Measurements from ENCODE around the gene CLNK. TPM values are rescaled to one million over a fixed set of nuclear protein-coding genes. Genes with fewer than 3 reads are reported as not detected.

CLNK gene
- total and polyA plus RNA-seq, 2 of the 13 experiments (the other 11 are each of a cell fraction or from before 2014, with no cell fraction given) = not detected

DNA sequence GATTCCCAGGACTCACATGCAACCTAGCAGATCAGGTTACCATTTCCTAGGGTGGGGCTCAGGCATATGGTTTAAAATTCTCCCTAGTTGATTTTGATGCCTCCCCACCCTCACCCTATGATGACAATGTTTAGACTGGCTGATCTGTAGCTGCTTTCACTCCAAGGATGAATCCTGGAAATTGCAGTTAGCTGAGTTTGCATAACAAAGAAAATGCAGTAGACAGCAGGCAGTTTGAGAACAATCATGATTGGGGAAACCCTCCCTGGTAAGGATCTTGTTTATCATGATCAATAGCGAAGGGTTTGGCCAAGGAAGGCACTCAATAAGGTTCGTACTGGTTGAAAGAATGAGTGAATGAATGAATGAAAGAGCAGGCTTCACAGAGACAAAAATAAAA, 229.4 kb downstream of the CLNK start:
- no peaks in the 10 kb centered on the region for H3K79me2 ChIP-seq (ENCODE audit: insufficient read depth, low read length)
- in situ Hi-C loops (cut with HindIII; ENCODE audit: extremely low pct_ligation_motif_present, low pct_unique_long_range_greater_than_20kb) = no loop called here
- ATAC-seq (no peak), DNase-seq (ENCODE audit: low spot score) (no peak), FAIRE-seq (no peak)
- no TSS peak for BruUV-seq (replicated peaks)
- no peak overlapping the region for H3K27ac ChIP-seq (ENCODE audit: extremely low read length, insufficient read depth, low read length)
- 0% methylated on average over 2 of the region's 2 CpGs for WGBS (ENCODE audit: low lambda C conversion rate)
- no peaks in the 10 kb centered on the region for H4K20me1 ChIP-seq (ENCODE audit: insufficient read depth, low read length)
- H3K9me3 ChIP-seq (ENCODE audit: low read length) = no peaks in the 10 kb centered on the region
- H3K4me3 ChIP-seq (replicated peaks in 1 of 3; ENCODE audit: insufficient read depth in 1 of 3, low read depth in 2 of 3, low read length in 3 of 3) = no peak overlapping the region
- intact Hi-C loops (cut with micrococcal nuclease; ENCODE audit: unreplicated experiment) = no loop called here
- TF ChIP-seq PBX3 (CRISPR knock-in tag; IDR thresholded peaks at IDR 0.05; ENCODE audit: borderline replicate concordance) = no peak
- TF ChIP-seq NONO (IDR thresholded peaks at IDR 0.05) = no peak
- no peak for TF ChIP-seq NONO (CRISPR knock-in tag; conservative IDR thresholded peaks at IDR 0.05)
- no peak for TF ChIP-seq ATM (IDR thresholded peaks at IDR 0.05; ENCODE audit: borderline replicate concordance)
- no peak for TF ChIP-seq PRDM10 (CRISPR knock-in tag; IDR thresholded peaks at IDR 0.05; ENCODE audit: low read depth)
- TF ChIP-seq POLR2AphosphoS2 (IDR thresholded peaks at IDR 0.05; ENCODE audit: low read depth, low read length) = no peak
- no peak for TF ChIP-seq BRCA1 (CRISPR knock-in tag; IDR thresholded peaks at IDR 0.05)
- no peak for TF ChIP-seq TFDP1 (CRISPR knock-in tag; IDR thresholded peaks at IDR 0.05; ENCODE audit: borderline replicate concordance)
- H3K4me2 ChIP-seq (ENCODE audit: low read depth, low read length) = no peak overlapping the region
- POLR2A ChIA-PET = no interaction called here
- no peak overlapping the region for H3K9ac ChIP-seq (ENCODE audit: insufficient read depth, low read depth, low read length)
- H3K36me3 ChIP-seq (replicated peaks in 1 of 2; ENCODE audit: control insufficient read depth in 1 of 2, insufficient read depth in 2 of 2, low read length in 2 of 2) = no peaks in the 10 kb centered on the region
- no peak overlapping the region for H2AFZ ChIP-seq (ENCODE audit: low read length)
- H3K27me3 ChIP-seq (ENCODE audit: control insufficient read depth in 1 of 2, insufficient read depth in 2 of 2, low read length in 2 of 2) = peaks cover 0 to 2% of the 10 kb centered on the region in 2 experiments; a peak in 1 of 5 replicates
- no peaks in the 10 kb centered on the region for H3K4me1 ChIP-seq (ENCODE audit: insufficient read depth, low read length)
- CTCF ChIA-PET (ENCODE audit: low intra/inter-chr PET ratio, low total read pairs) = no interaction called here
